ENCODE results near the gene EXOC6B.

DNA sequence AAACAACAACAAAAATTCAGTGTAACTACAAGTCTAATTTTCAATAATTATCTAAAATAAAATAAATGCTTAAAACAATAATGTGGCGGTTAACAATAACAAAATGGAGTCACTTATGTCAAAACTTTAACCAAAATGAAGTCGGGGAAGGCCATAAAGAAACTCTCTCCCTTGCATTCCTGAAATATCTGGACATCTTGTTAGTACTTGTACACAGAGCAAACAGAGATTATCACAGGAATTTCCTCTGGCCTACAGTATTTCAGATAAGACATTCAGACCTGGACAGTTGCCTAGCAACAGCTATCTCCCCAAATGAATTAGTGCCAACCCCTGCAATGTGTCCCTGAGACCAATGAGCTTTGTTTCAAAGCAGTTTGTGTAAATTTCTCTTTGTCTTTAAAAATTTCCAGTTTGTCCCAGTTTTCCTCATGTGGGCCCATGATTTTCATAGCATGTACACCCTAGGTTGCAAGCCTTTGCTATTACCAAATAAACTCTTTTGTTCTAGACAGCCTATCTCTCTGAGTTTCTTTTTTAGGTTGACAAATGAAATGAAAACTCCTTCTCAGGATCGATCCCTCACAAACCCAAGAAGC is 68.6 kb downstream of the EXOC6B start:
- TF ChIP-seq, protein P1, sequence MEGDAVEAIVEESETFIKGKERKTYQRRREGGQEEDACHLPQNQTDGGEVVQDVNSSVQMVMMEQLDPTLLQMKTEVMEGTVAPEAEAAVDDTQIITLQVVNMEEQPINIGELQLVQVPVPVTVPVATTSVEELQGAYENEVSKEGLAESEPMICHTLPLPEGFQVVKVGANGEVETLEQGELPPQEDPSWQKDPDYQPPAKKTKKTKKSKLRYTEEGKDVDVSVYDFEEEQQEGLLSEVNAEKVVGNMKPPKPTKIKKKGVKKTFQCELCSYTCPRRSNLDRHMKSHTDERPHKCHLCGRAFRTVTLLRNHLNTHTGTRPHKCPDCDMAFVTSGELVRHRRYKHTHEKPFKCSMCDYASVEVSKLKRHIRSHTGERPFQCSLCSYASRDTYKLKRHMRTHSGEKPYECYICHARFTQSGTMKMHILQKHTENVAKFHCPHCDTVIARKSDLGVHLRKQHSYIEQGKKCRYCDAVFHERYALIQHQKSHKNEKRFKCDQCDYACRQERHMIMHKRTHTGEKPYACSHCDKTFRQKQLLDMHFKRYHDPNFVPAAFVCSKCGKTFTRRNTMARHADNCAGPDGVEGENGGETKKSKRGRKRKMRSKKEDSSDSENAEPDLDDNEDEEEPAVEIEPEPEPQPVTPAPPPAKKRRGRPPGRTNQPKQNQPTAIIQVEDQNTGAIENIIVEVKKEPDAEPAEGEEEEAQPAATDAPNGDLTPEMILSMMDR (IDR thresholded peaks at IDR 0.05), result no peak
- no peak for TF ChIP-seq POLR2A (IDR thresholded peaks at IDR 0.05)
